Type B pancreatic cell (in vitro differentiated cells): ENCODE data around the gene DCBLD1. TPM values are rescaled to one million over a fixed set of nuclear protein-coding genes. Genes with fewer than 3 reads are reported as not detected.
A peak's percentile ranks its signal among the peaks of the same experiment; 100 is the strongest.

Source experiments
- DNase-seq: peaks from one replicate; pipeline ENCODE4 v3.0.0; 2021; ENCODE audit warnings: mixed read lengths; ENCODE audit not compliant: unreplicated experiment; ENCODE audit errors: extremely low spot score
- H3K27ac Mint-ChIP-seq: 2 replicates; pipeline ENCODE4 v1.8.0; 2021; ENCODE audit warnings: mild to moderate bottlenecking, mixed read lengths
- H3K27me3 Mint-ChIP-seq: 2 replicates; pipeline ENCODE4 v1.8.0; 2021; ENCODE audit warnings: mixed read lengths
- H3K36me3 Mint-ChIP-seq: 2 replicates; pipeline ENCODE4 v1.8.0; 2021; ENCODE audit warnings: mixed read lengths
- H3K4me1 Mint-ChIP-seq: one replicate; pipeline ENCODE4 v1.8.0; 2021; ENCODE audit warnings: mixed read lengths; ENCODE audit not compliant: unreplicated experiment
- H3K4me3 Mint-ChIP-seq: 2 replicates; pipeline ENCODE4 v1.8.0; 2021; ENCODE audit warnings: mild to moderate bottlenecking, mixed read lengths
- H3K9me3 Mint-ChIP-seq: 2 replicates; pipeline ENCODE4 v1.8.0; 2021; ENCODE audit warnings: mixed read lengths
- total RNA-seq: library from RNA; stranded (reverse); gene quantifications from 2 replicates; pipeline ENCODE4 v1.2.1, GENCODE V29; 2021; ENCODE audit warnings: low replicate concordance
- TF ChIP-seq, protein P1 (sequence below): fragments of 200-600 bp; sonication (generic); conservative IDR thresholded peaks from 2 replicates; pipeline ENCODE4 v1.5.0; 2021; ENCODE audit warnings: antibody characterized with exemption, mild to moderate bottlenecking

DCBLD1 gene
- total RNA-seq, 1 donor from 2014 or later, result 9.0 TPM

DNA sequence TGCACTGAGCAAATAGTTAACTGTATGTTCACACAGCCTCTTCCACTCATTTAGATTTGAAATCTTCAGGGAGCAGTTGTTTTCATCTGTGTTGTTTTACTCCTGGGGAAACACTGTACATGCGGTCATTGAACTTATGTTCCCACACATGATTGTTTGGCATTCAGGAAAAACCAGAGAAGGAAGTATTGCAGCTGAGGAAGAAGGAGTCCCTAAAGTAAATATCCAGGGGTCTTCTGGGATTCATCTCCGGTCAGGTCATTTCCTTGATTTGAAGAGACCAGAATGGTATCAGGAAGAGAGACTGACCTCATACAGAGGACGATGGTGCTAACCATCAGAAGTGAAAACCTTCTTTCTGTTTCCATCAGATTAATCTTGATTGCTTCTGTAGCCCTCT, 52.5 kb downstream of the DCBLD1 start:
- no peak overlapping the region for H3K27ac Mint-ChIP-seq
- no peak overlapping the region for H3K4me3 Mint-ChIP-seq
- peaks cover 4% of the 10 kb centered on the region for H3K36me3 Mint-ChIP-seq
- no peaks in the 10 kb centered on the region for H3K9me3 Mint-ChIP-seq
- TF ChIP-seq, protein P1, sequence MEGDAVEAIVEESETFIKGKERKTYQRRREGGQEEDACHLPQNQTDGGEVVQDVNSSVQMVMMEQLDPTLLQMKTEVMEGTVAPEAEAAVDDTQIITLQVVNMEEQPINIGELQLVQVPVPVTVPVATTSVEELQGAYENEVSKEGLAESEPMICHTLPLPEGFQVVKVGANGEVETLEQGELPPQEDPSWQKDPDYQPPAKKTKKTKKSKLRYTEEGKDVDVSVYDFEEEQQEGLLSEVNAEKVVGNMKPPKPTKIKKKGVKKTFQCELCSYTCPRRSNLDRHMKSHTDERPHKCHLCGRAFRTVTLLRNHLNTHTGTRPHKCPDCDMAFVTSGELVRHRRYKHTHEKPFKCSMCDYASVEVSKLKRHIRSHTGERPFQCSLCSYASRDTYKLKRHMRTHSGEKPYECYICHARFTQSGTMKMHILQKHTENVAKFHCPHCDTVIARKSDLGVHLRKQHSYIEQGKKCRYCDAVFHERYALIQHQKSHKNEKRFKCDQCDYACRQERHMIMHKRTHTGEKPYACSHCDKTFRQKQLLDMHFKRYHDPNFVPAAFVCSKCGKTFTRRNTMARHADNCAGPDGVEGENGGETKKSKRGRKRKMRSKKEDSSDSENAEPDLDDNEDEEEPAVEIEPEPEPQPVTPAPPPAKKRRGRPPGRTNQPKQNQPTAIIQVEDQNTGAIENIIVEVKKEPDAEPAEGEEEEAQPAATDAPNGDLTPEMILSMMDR, result no peak
- no peaks in the 10 kb centered on the region for H3K27me3 Mint-ChIP-seq
- DNase-seq, result no peak
- peaks cover 10% of the 10 kb centered on the region for H3K4me1 Mint-ChIP-seq

GRCh38 chr6:117536317-117536716, 53.8 kb downstream of the DCBLD1 start:
- Mint-ChIP-seq H3K4me3 (no peak overlapping the region), H3K27ac (peak overlapping the region; percentile 33), H3K4me1 (peaks cover 10% of the 10 kb centered on the region), H3K9me3 (no peaks in the 10 kb centered on the region), H3K36me3 (peaks cover 4% of the 10 kb centered on the region), H3K27me3 (no peaks in the 10 kb centered on the region)
- TF ChIP-seq, protein P1, result no peak
- DNase-seq, result no peak

DNA sequence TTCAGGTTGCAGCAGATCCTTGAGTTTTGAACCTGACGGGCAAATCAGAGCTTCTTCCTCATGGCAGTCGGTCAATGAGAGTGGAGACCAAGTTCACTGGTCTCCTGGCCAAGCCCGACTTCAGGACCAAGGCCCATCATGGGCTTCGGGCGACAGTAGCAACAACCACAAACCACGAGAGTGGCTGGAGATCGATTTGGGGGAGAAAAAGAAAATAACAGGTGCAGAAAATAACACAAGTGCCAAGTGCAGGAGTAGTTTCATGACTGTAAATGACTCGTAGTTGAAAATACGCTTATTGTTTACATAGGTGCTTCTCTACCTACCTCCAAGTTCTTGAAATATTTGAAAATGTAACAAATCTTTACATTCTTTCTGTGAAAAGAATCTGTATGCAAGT, 56.1 kb downstream of the DCBLD1 start:
- H3K36me3 Mint-ChIP-seq, result peaks cover 4% of the 10 kb centered on the region
- H3K27me3 Mint-ChIP-seq, result no peaks in the 10 kb centered on the region
- TF ChIP-seq, protein P1, result no peak
- no peaks in the 10 kb centered on the region for H3K4me1 Mint-ChIP-seq
- no peak overlapping the region for H3K27ac Mint-ChIP-seq
- H3K9me3 Mint-ChIP-seq, result no peaks in the 10 kb centered on the region
- no peak for DNase-seq
- no peak overlapping the region for H3K4me3 Mint-ChIP-seq

DNA sequence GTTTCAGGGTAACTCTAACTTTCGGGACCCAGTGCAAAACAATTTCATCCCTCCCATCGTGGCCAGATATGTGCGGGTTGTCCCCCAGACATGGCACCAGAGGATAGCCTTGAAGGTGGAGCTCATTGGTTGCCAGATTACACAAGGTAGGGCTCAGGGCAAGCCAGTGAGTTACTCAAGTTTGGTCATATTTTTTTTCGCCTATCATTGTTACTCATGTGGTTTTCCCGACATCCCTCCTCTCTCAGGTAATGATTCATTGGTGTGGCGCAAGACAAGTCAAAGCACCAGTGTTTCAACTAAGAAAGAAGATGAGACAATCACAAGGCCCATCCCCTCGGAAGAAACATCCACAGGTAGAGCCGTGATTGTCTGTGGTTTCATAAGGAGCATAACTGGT, 58.2 kb downstream of the DCBLD1 start:
- Mint-ChIP-seq H3K4me3 (no peak overlapping the region), H3K9me3 (no peaks in the 10 kb centered on the region), H3K4me1 (peaks cover 5% of the 10 kb centered on the region), H3K36me3 (peaks cover 4% of the 10 kb centered on the region), H3K27me3 (no peaks in the 10 kb centered on the region), H3K27ac (no peak overlapping the region)
- TF ChIP-seq, protein P1, result no peak
- DNase-seq, result no peak

DNA sequence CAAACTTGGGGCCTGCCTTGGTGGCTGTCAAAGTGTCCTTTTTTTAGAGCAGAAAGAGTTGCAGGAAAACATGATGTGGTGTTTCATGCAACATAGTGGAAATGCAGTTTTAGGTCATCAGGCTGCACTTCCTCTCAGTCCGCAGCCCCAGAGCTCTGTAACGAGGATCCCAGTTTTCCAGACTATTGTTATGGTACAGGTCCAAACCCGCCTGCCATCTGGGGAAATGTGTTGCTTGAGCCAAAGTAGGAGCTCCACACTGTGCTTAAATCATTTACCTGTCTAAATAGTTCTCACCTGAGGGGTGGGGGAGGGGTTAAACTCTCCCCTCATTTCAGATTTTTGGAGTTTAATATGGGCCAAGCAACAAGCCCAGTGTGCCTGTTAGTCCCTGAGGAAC, 60.0 kb downstream of the DCBLD1 start:
- Mint-ChIP-seq H3K36me3 (peaks cover 13% of the 10 kb centered on the region), H3K27me3 (no peaks in the 10 kb centered on the region), H3K4me3 (no peak overlapping the region), H3K4me1 (peaks cover 5% of the 10 kb centered on the region), H3K27ac (no peak overlapping the region), H3K9me3 (no peaks in the 10 kb centered on the region)
- no peak for DNase-seq
- TF ChIP-seq, protein P1, result no peak

DNA sequence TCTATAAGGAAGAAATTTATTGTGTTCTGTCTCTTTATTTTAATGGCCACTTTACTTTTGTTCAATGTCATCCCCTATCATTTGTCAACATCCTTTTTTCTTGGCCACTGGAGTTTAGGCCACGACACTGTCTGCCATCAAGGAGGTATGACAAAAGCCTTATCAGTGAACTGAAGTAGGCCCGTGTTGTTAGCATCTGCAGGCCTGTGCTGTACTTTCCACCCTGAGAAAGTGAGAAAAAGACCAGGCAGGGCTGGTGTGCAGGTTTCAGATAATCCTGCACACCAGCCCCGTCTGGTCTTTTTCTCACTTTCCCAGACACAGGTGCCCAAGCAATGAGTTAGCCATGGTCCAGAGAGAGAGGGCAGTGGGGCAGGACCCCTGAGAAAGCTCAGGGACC, 62.2 kb downstream of the DCBLD1 start:
- Mint-ChIP-seq H3K27ac (no peak overlapping the region), H3K4me1 (peaks cover 15% of the 10 kb centered on the region), H3K9me3 (no peaks in the 10 kb centered on the region), H3K36me3 (peaks cover 9% of the 10 kb centered on the region), H3K27me3 (no peaks in the 10 kb centered on the region), H3K4me3 (no peak overlapping the region)
- TF ChIP-seq, protein P1, result no peak
- no peak for DNase-seq
